K562 (cell line): ENCODE data around the gene DHRS13. TPM values are rescaled to one million over a fixed set of nuclear protein-coding genes. Genes with fewer than 3 reads are reported as not detected.

Experiments used
- CEBPB ChIP-seq: fragments of 450-650 bp; IDR thresholded peaks from 2 replicates; pipeline ENCODE4 v1.6.1; 2016; ENCODE audit warnings: missing genetic modification characterization, missing compliant biosample characterization
- CEBPZ ChIP-seq: fragments of 150-350 bp; IDR thresholded peaks from 2 replicates; pipeline ENCODE4 v1.6.1; 2014; ENCODE audit warnings: low read depth, mild to moderate bottlenecking, low read length, borderline replicate concordance
- CREBBP ChIP-seq: IDR thresholded peaks from one replicate; pipeline ENCODE4 v1.6.1; 2012; ENCODE audit warnings: low read depth, mild to moderate bottlenecking, control low read depth, inconsistent platforms, low read length
- CXXC5 ChIP-seq: fragments of 250-450 bp; sonication (Bioruptor Pico); IDR thresholded peaks from 2 replicates; pipeline ENCODE4 v1.8.0; 2022; ENCODE audit warnings: inconsistent platforms, mild to moderate bottlenecking, moderate library complexity
- E2F3 ChIP-seq: fragments of 250-450 bp; sonication (Bioruptor Pico); IDR thresholded peaks from 2 replicates; pipeline ENCODE4 v1.4.0; 2020; ENCODE audit warnings: mild to moderate bottlenecking
- FIP1L1 ChIP-seq: fragments of 200-400 bp; formaldehyde crosslinking; IDR thresholded peaks from 2 replicates; pipeline ENCODE4 v1.6.1; 2018; ENCODE audit warnings: mild to moderate bottlenecking, low read depth, low read length; ENCODE audit not compliant: poor library complexity, severe bottlenecking
- FOXJ2 ChIP-seq: fragments of 200-800 bp; sonication (Bioruptor generic); IDR thresholded peaks from 2 replicates; pipeline ENCODE4 v1.6.1; 2016; ENCODE audit warnings: missing genetic modification characterization, missing compliant biosample characterization
- IFI16 ChIP-seq: fragments of 250-450 bp; sonication (Bioruptor Pico); IDR thresholded peaks from 2 replicates; pipeline ENCODE4 v2.1.2; 2022; ENCODE audit warnings: mild to moderate bottlenecking, inconsistent platforms
- NONO ChIP-seq, 2 experiments: fragments of 200-400 bp in 1 of 2; fragments of 450-650 bp in 1 of 2; formaldehyde crosslinking in 1 of 2; IDR thresholded peaks; 2 replicates each; pipeline ENCODE4 v1.6.1; 2017; ENCODE audit warnings: low read depth in 2 of 2, mild to moderate bottlenecking in 2 of 2, moderate library complexity in 2 of 2, low read length in 1 of 2
- PATZ1 ChIP-seq: fragments of 250-450 bp; sonication (Bioruptor Pico); IDR thresholded peaks from 2 replicates; pipeline ENCODE4 v1.5.0; 2020; ENCODE audit warnings: mild to moderate bottlenecking, borderline replicate concordance
- PCBP2 ChIP-seq: fragments of 200-400 bp; formaldehyde crosslinking; IDR thresholded peaks from 2 replicates; pipeline ENCODE4 v1.6.1; 2018; ENCODE audit warnings: low read length, low read depth, mild to moderate bottlenecking, moderate library complexity; ENCODE audit not compliant: poor library complexity, severe bottlenecking
- PHB2 ChIP-seq: fragments of 450-650 bp; IDR thresholded peaks from 2 replicates; pipeline ENCODE4 v1.6.1; 2017; ENCODE audit warnings: low read depth
- RBM25 ChIP-seq: fragments of 200-400 bp; formaldehyde crosslinking; IDR thresholded peaks from 2 replicates; pipeline ENCODE4 v1.6.1; 2018; ENCODE audit warnings: low read length, low read depth, moderate library complexity; ENCODE audit not compliant: severe bottlenecking
- SETDB1 ChIP-seq: IDR thresholded peaks from one replicate; pipeline ENCODE4 v1.6.1; 2012; ENCODE audit warnings: low read length, control low read depth, inconsistent platforms
- SNRNP70 ChIP-seq: fragments of 200-400 bp; formaldehyde crosslinking; optimal IDR thresholded peaks from 2 replicates; pipeline ENCODE3; 2017; ENCODE audit warnings: low read depth, low read length
- TBL1XR1 ChIP-seq, 2 experiments: IDR thresholded peaks; 2 replicates each; pipeline ENCODE4 v1.6.1; 2012; ENCODE audit warnings: improper control_type of control experiment in 2 of 2, low read length in 2 of 2, mild to moderate bottlenecking in 1 of 2
- THRA ChIP-seq: fragments of 450-650 bp; IDR thresholded peaks from 2 replicates; pipeline ENCODE4 v1.6.1; 2017; ENCODE audit warnings: mild to moderate bottlenecking, moderate library complexity
- ZNF3 ChIP-seq: fragments of 250-450 bp; sonication (Bioruptor Pico); IDR thresholded peaks from 2 replicates; pipeline ENCODE4 v1.5.0; 2021; ENCODE audit warnings: mild to moderate bottlenecking, moderate library complexity
- ZNF584 ChIP-seq: fragments of 200-800 bp; sonication (Bioruptor generic); IDR thresholded peaks from 2 replicates; pipeline ENCODE4 v1.6.1; 2016; ENCODE audit warnings: low read depth, mild to moderate bottlenecking, missing genetic modification characterization, missing compliant biosample characterization
- ZNF76 ChIP-seq: fragments of 250-450 bp; sonication (Bioruptor Pico); IDR thresholded peaks from 2 replicates; pipeline ENCODE4 v1.4.0; 2020; ENCODE audit warnings: mild to moderate bottlenecking, moderate library complexity, borderline replicate concordance
- ZNF77 ChIP-seq: fragments of 250-450 bp; sonication (Bioruptor Pico); IDR thresholded peaks from 2 replicates; pipeline ENCODE4 v1.5.0; 2020
- polyA plus RNA-seq, 8 experiments: library from polyadenylated mRNA; depleted of rRNA in 4 of 8; stranded (reverse) in 5 of 8; unstranded in 3 of 8; fragments of >200 nt; fragmentation: Nextera tagmentation in 2 of 8; fragmentation: Illumina TruSeq in 1 of 8; extraction: Ambion mirVana in 2 of 8; extraction: Trizol in 1 of 8; gene quantifications; 2 replicates each; pipeline versions ENCODE4 v1.2.1 to v1.2.3, GENCODE V29; 2011 to 2014; ENCODE audit warnings: inconsistent platforms in 1 of 8, missing spikeins in 1 of 8
- total RNA-seq, 7 experiments: library from RNA; depleted of rRNA in 6 of 7; stranded (reverse); fragments of >200 nt in 6 of 7; fragmentation: Illumina TruSeq in 2 of 7; extraction: Trizol in 2 of 7; gene quantifications; 2 replicates each; pipeline versions ENCODE4 v1.2.1 to v1.2.3, GENCODE V29; 2011 to 2021; ENCODE audit warnings: low replicate concordance in 1 of 7

The DHRS13 gene
- total and polyA plus RNA-seq, 9 of the 15 experiments (the other 6 are each of a cell fraction or from before 2014, with no cell fraction given): 0.32 to 52.3 (median 34.3) TPM; not detected in 1

GRCh38 chr17:28854457-28855335, 48.2 kb downstream of the DHRS13 start, which contains the start of gene ERAL1 (continued):
- no peak for TF ChIP-seq ZNF584 (CRISPR knock-in tag)
- no peak for TF ChIP-seq CEBPZ
- TF ChIP-seq THRA: no peak
- peak in 1 of 2 experiments; percentile 66; a peak in 2 of 4 replicates for TF ChIP-seq TBL1XR1 (IDR thresholded peaks at IDR 0.05; ENCODE audit: low read length in 2 of 2)
- 0 out of 2 replicates have a peak, but pooled peaks have one; percentile 25 for TF ChIP-seq FOXJ2
- TF ChIP-seq CREBBP: no peak
- TF ChIP-seq IFI16: no peak
- no peak for TF ChIP-seq PCBP2
- no peak for TF ChIP-seq NONO (IDR thresholded peaks at IDR 0.05; ENCODE audit: low read depth in 2 of 2, low read length in 1 of 2)
- TF ChIP-seq ZNF76 (CRISPR knock-in tag): peak; percentile 84; the same call in 1 of the 2 replicates
- TF ChIP-seq FIP1L1: no peak
- peak; percentile 23 for TF ChIP-seq RBM25
- TF ChIP-seq SNRNP70: no peak
- TF ChIP-seq SETDB1: no peak
- no peak for TF ChIP-seq ZNF3
- no peak for TF ChIP-seq ZNF77 (CRISPR knock-in tag)
- no peak for TF ChIP-seq CEBPB (tag)
- TF ChIP-seq E2F3: 0 out of 2 replicates have a peak, but pooled peaks have one; percentile 12
- TF ChIP-seq CXXC5 (CRISPR knock-in tag): peak; percentile 59
- no peak for TF ChIP-seq PHB2
- TF ChIP-seq PATZ1 (CRISPR knock-in tag): no peak
